ENCODE results near the gene COQ2.

- TF ChIP-seq POLR2AphosphoS5 (IDR thresholded peaks at IDR 0.05; ENCODE audit: low read depth, low read length) (no peak), CTCF (IDR thresholded peaks at IDR 0.05) (no peak), EP300 (IDR thresholded peaks at IDR 0.05; ENCODE audit: borderline replicate concordance in 1 of 2, low read depth in 1 of 2, low read length in 1 of 2) (no peak), TEAD4 (IDR thresholded peaks at IDR 0.05; ENCODE audit: borderline replicate concordance, insufficient read depth) (no peak), YY1 (IDR thresholded peaks at IDR 0.05; ENCODE audit: low read depth) (no peak), GATA2 (CRISPR knock-in tag; IDR thresholded peaks at IDR 0.05) (no peak), MAX (IDR thresholded peaks at IDR 0.05; ENCODE audit: low read depth) (no peak), TCF12 (IDR thresholded peaks at IDR 0.05) (no peak), EZH2phosphoT487 (IDR thresholded peaks at IDR 0.05; ENCODE audit: borderline replicate concordance, low read depth) (no peak), RAD21 (IDR thresholded peaks at IDR 0.05; ENCODE audit: low read length) (no peak), RFX5 (IDR thresholded peaks at IDR 0.05; ENCODE audit: low read length) (no peak), SIN3A (IDR thresholded peaks at IDR 0.05; ENCODE audit: borderline replicate concordance, low read depth, low read length) (no peak)
Measured at GRCh38 chr4:83320548-83320947, 36.0 kb upstream of the COQ2 start.

Data from SK-N-SH (cell line).